LoVo (cell line): Measurements from ENCODE around the gene TOMM40L.
"Not testable (repeated sequence)": the region's sequence is repeated elsewhere in the genome, so short reads cannot be mapped to it uniquely, and the experiment has no call there.

ENCODE experiments used
- DNase-seq: peaks from one replicate; pipeline ENCODE4 v3.0.0-alpha.2; 2016; ENCODE audit warnings: low spot score

Gene TOMM40L

GRCh38 chr1:161222175-161223019 lies 3.5 kb upstream of the TOMM40L start:
- DNase-seq: no peak

- no peak for DNase-seq
Measured at GRCh38 chr1:161223805-161224694, 1.8 kb upstream of the TOMM40L start.

GRCh38 chr1:161224695-161225087 lies 1.2 kb upstream of the TOMM40L start:
- not testable (repeated sequence) for DNase-seq

DNA sequence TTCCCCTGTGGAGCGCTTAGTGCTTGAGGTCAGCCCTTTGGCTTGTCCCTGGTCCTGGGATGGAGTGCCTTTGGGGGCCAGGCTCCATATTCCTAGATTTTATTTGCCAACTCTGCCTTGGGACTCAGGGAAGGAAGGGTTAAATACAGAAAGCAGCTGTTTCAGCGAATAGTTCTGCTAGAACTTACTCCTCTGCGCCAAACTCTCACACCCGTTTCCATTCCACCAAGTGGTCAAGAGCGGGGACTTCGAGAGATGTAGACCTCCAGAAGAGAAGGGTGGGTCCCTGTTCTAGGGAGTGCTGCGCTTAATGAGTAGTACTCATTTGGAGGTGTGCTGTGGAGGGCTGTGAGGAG lies 704 bp upstream of the TOMM40L start:
- DNase-seq: no peak

- DNase-seq: no peak
Measured at GRCh38 chr1:161226320-161226711, 456 bp downstream of the TOMM40L start.

- DNase-seq: no peak
Measured at GRCh38 chr1:161226759-161227158, 899 bp downstream of the TOMM40L start.

DNA sequence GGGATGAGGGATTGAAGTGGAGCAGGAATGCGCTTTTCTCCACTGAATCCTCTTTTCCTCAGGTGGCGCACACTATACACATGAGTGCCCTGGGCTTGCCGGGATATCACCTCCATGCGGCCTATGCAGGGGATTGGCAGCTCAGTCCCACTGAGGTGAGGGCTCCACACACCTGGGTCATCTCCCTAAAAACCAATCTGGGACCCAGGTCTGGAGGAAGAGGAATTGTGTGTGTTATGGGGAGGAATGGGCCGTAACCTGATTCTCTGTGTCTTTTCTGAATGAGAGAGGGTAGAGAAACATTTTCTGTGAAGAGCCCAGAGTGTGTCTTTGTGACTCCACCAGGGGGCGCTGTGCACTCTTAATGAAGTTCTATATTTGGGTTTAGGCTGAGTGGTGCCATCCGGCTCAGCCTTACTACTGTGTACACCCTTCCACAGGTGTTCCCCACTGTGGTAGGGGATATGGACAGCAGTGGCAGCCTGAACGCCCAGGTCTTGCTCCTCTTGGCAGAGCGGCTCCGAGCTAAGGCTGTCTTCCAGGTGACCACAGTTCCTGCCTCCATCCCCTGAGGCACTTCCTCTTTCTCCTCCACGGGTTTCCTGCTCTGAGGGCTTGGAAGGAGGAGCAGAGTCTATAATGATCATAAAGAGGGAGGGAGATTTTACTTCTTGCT lies 1.5 kb downstream of the TOMM40L start:
- peak; percentile 74 for DNase-seq

DNA sequence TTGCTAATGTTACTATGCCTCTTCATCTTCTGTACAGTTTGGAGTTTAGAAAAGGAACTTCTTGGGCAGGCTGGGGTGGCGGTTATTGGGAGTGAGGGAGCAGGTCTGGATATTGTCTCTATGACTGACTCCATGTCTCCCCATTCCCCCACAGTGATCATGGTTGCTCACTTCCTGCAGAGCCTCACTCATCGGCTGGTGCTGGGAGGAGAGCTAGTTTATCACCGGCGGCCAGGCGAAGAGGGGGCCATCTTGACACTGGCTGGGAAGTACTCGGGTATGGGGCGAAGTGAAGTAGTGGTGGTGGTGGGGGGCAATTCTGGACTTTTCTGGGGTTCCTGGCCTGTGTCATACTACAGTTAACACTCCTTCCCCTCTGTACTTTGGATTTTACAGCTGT lies 2.2 kb downstream of the TOMM40L start:
- no peak for DNase-seq

GRCh38 chr1:161229896-161230295 lies 4.0 kb downstream of the TOMM40L start:
- no peak for DNase-seq

DNA sequence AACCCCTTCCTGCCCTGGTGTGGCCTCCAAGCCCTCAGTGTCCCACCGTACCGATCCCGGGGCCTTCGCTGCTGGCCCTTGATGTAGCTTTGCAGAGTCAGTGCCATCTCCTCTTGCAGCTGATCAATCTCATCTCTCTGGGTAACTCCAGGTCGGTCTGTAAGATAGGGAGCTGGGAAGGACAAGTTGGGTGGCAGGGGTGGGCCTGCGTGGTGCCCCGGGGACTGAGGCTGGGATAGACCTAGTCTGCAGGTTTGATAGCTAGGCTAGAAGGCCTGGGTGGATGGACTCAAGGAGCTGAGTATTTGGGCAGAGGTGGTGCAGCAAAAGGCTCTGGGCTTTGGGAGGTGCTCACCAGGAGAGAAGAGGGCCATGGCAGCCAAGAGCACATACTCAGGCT lies 4.9 kb downstream of the TOMM40L start:
- DNase-seq: no peak

GRCh38 chr1:161233102-161233501 lies 7.2 kb downstream of the TOMM40L start:
- DNase-seq: no peak

DNA sequence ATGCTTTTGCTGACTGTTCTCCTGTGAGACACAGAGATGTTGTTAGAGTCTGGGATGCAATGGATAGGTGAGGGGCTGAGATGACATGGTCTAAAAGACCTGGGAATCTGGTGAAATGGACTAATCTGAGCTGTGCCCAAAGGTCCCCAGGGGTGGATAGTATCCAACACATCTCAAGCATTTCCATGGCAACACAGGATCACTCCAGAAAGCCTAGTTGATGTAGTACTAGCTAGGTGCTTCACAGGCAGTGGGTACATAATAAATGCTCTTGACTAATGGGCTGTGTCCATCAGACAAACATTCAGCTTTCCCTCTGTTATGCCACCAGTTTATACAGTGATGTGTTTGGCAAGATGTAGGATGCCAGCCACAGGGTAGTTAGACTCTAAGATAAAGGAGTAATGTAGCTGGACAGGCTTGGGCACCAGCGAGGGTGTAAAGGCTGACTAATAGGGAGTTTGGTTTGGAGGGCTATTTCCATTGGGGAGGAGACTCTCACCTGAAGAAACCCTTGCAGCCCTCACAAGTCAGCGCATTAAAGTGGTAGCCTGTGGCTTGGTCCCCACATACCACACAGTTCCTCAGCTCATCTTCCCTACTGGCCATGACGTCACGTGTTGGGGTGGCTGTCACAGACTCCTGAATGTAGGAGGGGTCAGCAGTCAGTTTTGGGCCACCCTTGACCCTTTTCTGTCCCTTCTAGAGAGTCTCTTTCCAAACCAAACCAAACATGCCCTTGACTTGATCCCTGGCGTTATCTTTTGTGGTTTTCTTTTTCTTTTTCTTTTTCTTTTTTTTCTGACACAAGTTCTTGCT lies 10.3 kb downstream of the TOMM40L start:
- no peak for DNase-seq

GRCh38 chr1:161238039-161238473 lies 12.2 kb downstream of the TOMM40L start, which contains the start of gene NR1I3:
NR1I3 (minus strand) TSS chr1:161238203; CDS start chr1:161236565, 1,638 bp downstream.
- DNase-seq: no peak

DNA sequence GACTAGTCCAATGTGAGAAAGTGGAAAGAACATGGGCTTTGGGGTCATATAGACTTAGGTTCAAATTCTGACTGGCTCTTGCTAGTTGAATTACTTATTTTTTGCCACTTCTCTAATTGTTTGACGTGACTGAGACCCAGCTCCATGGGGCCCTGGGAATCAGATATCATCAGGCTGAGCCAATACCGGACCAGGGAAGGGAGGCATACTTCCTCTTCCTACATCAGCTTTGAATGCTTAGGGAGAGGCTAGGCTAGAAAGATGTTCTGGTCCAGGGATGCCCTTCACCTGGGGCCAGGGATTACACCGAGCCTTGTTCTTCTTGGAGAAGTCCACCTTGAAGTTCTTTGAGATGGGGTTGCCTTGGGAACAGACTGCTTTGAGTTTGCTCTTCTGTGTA lies 15.8 kb downstream of the TOMM40L start:
- DNase-seq: no peak

GRCh38 chr1:161242313-161242712 lies 16.5 kb downstream of the TOMM40L start:
- DNase-seq: no peak

DNA sequence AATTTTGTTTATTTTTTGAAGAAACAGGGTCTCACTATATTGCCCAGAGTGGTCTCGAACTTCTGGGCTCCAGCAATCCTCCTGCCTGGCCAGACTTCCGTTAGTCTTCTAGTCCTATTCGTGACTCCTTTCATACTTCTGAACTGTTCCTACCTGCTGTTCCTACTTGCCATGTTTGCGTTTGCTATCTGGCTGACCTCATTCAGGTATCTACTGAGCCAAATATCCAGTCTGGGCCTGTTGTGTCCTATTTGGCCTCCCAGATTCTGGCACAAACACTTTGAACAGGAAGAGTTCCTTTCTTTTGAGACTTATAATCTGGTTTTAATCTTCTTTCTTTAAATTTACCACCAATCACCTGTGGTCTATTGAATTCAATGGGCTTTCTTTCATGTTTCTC lies 19.0 kb downstream of the TOMM40L start:
- DNase-seq: no peak

DNA sequence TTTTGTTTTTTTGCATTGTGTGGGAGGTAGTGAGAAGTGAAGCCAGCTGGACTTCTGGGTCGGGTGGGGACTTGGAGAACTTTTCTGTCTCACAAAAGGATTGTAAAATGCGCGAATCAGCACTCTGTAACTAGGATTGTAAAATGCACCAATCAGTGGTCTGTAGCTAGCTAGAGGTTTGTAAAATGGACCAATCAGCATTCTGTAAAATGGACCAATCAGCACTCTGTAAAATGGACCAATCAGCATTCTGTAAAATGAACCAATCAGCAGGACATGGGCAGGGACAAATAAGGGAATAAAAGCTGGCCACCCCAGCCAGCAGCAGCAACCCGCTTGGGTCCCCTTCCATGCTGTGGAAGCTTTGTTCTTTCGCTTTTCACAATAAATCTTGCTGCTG lies 24.2 kb downstream of the TOMM40L start:
- DNase-seq: not testable (repeated sequence)

DNA sequence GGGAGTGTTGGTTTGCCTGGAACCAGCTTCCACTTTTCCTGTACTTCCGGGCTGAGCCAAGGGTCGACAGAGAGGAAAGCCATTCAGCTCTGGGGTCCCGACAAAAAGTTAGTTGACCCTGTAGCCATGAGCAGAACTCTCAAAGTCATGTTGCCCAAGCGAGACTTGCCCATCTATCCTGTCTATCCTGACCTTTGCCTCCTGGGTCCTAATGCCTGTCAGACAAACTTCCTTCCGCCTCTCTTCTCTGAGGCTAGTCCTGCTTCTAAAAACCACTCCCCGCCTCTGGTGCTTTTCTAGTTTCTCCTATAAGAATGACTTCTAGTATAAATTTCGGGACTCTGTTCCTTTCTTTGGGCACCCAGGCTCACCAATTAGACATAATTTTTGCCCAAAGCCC lies 25.0 kb downstream of the TOMM40L start:
- DNase-seq: no peak

DNA sequence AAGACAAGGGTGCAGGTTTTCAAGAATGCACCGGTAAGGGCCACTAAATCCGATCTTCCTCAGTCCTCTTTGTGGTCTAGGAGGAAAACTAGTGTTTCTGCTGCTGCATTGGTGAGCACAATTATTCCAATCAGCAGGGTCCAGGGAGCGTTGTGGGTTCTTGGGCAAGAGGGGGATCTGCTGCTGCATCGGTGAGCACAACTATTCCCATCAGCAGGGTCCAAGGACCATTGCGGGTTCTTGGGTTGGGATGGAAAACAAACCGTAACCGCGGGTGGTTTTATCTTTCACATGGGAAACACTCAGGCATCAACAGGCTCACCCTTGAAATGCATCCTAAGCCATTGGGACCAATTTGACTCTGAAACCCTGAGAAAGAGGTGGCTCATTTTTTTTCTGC lies 25.7 kb downstream of the TOMM40L start:
- no peak for DNase-seq

DNA sequence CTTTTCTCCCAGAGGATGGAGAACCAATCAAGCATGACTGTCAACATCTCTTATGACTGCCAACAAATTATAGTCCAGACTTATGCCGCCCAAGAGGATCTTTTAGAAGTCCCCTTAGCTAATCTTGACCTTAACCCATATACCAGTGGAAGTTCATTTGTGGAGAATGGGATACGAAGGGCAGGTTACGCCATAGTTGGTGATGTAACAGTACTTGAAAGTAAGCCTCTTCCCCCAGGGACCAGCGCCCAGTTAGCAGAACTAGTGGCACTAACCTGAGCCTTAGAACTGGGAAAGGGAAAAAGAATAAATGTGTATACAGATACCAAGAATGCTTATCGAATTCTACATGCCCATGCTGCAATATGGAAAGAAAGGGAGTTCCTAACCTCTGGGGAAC lies 29.4 kb downstream of the TOMM40L start:
- DNase-seq: not testable (repeated sequence)

GRCh38 chr1:161255955-161256520 lies 30.2 kb downstream of the TOMM40L start:
- DNase-seq: not testable (repeated sequence)
